ENCODE data around the gene CTU2.

DNA sequence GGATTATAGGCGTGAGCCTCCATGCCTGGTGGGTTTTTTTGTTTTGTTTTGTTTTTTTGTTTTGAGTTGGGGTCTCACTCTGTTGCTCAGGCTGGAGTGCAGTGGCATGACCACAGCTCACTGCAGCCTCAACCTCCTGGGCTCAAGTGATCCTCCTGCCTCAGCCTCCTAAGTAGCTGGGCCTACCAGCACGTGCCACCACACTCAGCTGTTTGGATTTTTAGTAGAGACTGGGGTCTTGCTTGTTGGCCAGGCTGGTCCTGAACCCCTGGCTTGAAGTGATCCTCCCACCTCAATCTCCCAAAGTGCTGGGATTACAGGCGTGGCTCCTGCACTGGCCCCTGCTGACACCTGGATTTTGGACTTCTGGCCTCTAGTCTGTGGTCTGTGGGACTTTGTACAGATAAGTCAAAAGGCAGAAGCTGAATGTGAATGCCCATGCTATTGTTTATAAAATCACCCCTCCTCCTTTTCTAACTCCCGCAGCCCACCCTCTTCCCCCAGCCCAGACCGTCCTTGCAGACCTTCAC is 25.7 kb upstream of the CTU2 start:
- TF ChIP-seq, protein P1, sequence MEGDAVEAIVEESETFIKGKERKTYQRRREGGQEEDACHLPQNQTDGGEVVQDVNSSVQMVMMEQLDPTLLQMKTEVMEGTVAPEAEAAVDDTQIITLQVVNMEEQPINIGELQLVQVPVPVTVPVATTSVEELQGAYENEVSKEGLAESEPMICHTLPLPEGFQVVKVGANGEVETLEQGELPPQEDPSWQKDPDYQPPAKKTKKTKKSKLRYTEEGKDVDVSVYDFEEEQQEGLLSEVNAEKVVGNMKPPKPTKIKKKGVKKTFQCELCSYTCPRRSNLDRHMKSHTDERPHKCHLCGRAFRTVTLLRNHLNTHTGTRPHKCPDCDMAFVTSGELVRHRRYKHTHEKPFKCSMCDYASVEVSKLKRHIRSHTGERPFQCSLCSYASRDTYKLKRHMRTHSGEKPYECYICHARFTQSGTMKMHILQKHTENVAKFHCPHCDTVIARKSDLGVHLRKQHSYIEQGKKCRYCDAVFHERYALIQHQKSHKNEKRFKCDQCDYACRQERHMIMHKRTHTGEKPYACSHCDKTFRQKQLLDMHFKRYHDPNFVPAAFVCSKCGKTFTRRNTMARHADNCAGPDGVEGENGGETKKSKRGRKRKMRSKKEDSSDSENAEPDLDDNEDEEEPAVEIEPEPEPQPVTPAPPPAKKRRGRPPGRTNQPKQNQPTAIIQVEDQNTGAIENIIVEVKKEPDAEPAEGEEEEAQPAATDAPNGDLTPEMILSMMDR (conservative IDR thresholded peaks at IDR 0.05; ENCODE audit: low read depth, low read length): no peak
- TF ChIP-seq BHLHE40 (IDR thresholded peaks at IDR 0.05; ENCODE audit: low read depth, low read length): no peak
- TF ChIP-seq RFX5 (IDR thresholded peaks at IDR 0.05; ENCODE audit: low read depth, low read length): no peak
- TF ChIP-seq POLR2A (IDR thresholded peaks at IDR 0.05; ENCODE audit: low read depth, low read length): no peak
- TF ChIP-seq, protein P2, sequence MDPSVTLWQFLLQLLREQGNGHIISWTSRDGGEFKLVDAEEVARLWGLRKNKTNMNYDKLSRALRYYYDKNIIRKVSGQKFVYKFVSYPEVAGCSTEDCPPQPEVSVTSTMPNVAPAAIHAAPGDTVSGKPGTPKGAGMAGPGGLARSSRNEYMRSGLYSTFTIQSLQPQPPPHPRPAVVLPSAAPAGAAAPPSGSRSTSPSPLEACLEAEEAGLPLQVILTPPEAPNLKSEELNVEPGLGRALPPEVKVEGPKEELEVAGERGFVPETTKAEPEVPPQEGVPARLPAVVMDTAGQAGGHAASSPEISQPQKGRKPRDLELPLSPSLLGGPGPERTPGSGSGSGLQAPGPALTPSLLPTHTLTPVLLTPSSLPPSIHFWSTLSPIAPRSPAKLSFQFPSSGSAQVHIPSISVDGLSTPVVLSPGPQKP (IDR thresholded peaks at IDR 0.05; ENCODE audit: borderline replicate concordance, low read depth, low read length): no peak

All from IMR-90 (cell line).